SK-N-SH (cell line): ENCODE results near the gene THBS2. TPM values are rescaled to one million over a fixed set of nuclear protein-coding genes. Genes with fewer than 3 reads are reported as not detected.

Experiments
- CTCF ChIA-PET: fragments of 300-600, 350-600 bp; formaldehyde crosslinking; extraction: SDS; loops from one replicate; lab custom pipeline; 2021; lab: Yijun Ruan, JAX
- POLR2A ChIA-PET: fragments of 350-600 bp; sonication (Branson Sonifier 250); formaldehyde crosslinking; extraction: SDS; loops from one replicate; lab custom pipeline; 2020; ENCODE audit warnings: antibody characterized with exemption, inconsistent platforms; lab: Yijun Ruan, JAX
- DNase-seq: peaks from one replicate; pipeline ENCODE4 v3.0.0; 2012
- H2AFZ ChIP-seq: fragments of 200-600 bp; sonication (generic); 2 replicates; pipeline ENCODE4 v1.8.1; 2016; ENCODE audit warnings: antibody characterized with exemption, mild to moderate bottlenecking, low read depth
- H3F3A ChIP-seq: fragments of 200-600 bp; sonication (generic); replicated peaks from 2 replicates; pipeline ENCODE3; 2016; ENCODE audit warnings: antibody characterized with exemption, mild to moderate bottlenecking; ENCODE audit not compliant: insufficient read depth
- H3K27ac ChIP-seq, 2 experiments: fragments of 200-500 bp in 1 of 2; fragments of 200-600 bp in 1 of 2; sonication (Bioruptor generic) in 1 of 2; sonication (generic), shearing (Covaris generic) in 1 of 2; 2 replicates each; pipeline versions ENCODE4 v1.5.1 to v1.6.1; 2014 to 2016; ENCODE audit warnings: low read depth in 2 of 2, inconsistent platforms in 1 of 2, low read length in 1 of 2, mild to moderate bottlenecking in 1 of 2, mixed read lengths in 1 of 2
- H3K27me3 ChIP-seq: fragments of 200-600 bp; sonication (generic), shearing (Covaris generic); 2 replicates; pipeline ENCODE4 v1.6.1; 2016; ENCODE audit warnings: mixed run types; ENCODE audit not compliant: insufficient read depth
- H3K36me3 ChIP-seq, 2 experiments: fragments of 200-500 bp in 1 of 2; fragments of 200-600 bp in 1 of 2; sonication (Bioruptor generic) in 1 of 2; sonication (generic) in 1 of 2; replicated peaks in 1 of 2; 2 replicates each; pipeline versions ENCODE3 to v1.5.1; 2014 to 2016; ENCODE audit warnings: low read length in 1 of 2, mild to moderate bottlenecking in 1 of 2; ENCODE audit not compliant: insufficient read depth in 2 of 2, control insufficient read depth in 1 of 2
- H3K4me1 ChIP-seq, 2 experiments: fragments of 200-500 bp in 1 of 2; fragments of 200-600 bp in 1 of 2; sonication (Bioruptor generic) in 1 of 2; sonication (generic), shearing (Covaris generic) in 1 of 2; 2 replicates each; pipeline versions ENCODE4 v1.5.1 to v1.6.1; 2014 to 2016; ENCODE audit warnings: low read depth in 1 of 2, low read length in 1 of 2, mixed run types in 1 of 2; ENCODE audit not compliant: insufficient read depth in 2 of 2, control insufficient read depth in 1 of 2
- H3K4me2 ChIP-seq: fragments of 200-600 bp; sonication (generic), shearing (Covaris generic); 2 replicates; pipeline ENCODE4 v1.6.1; 2017; ENCODE audit warnings: mixed run types
- H3K4me3 ChIP-seq, 2 experiments: fragments of 200-500 bp in 1 of 2; fragments of 200-600 bp in 1 of 2; sonication (Bioruptor generic) in 1 of 2; sonication (generic), shearing (Covaris generic) in 1 of 2; 2 replicates each; pipeline versions ENCODE4 v1.5.1 to v1.8.1; 2014 to 2016; ENCODE audit warnings: low read depth in 2 of 2, inconsistent platforms in 1 of 2, low read length in 1 of 2, mild to moderate bottlenecking in 1 of 2, mixed read lengths in 1 of 2, moderate library complexity in 1 of 2
- H3K79me2 ChIP-seq: fragments of 200-600 bp; sonication (generic); 2 replicates; pipeline ENCODE4 v1.8.1; 2017; ENCODE audit warnings: mild to moderate bottlenecking; ENCODE audit not compliant: insufficient read depth
- H3K9ac ChIP-seq: fragments of 200-600 bp; sonication (generic); 2 replicates; pipeline ENCODE4 v1.6.1; 2017; ENCODE audit warnings: mixed run types
- H3K9me2 ChIP-seq: fragments of 200-600 bp; sonication (generic); 2 replicates; pipeline ENCODE4 v1.6.1; 2017; ENCODE audit warnings: mixed run types
- H3K9me3 ChIP-seq: fragments of 200-600 bp; sonication (generic); 2 replicates; pipeline ENCODE4 v1.6.1; 2017; ENCODE audit warnings: mixed run types, mild to moderate bottlenecking, moderate library complexity
- H4K20me1 ChIP-seq: fragments of 200-600 bp; sonication (generic); 2 replicates; pipeline ENCODE4 v1.6.1; 2017; ENCODE audit warnings: mild to moderate bottlenecking, mixed run types; ENCODE audit not compliant: insufficient read depth
- CHD2 ChIP-seq: fragments of 150-350 bp; IDR thresholded peaks from 2 replicates; pipeline ENCODE4 v1.6.1; 2018; ENCODE audit warnings: low read length; ENCODE audit not compliant: partially characterized antibody
- FOXM1 ChIP-seq: IDR thresholded peaks from 2 replicates; pipeline ENCODE4 v1.4.0; 2012; ENCODE audit warnings: low read depth, mild to moderate bottlenecking
- GATA2 ChIP-seq: sonication (generic); formaldehyde crosslinking; IDR thresholded peaks from 2 replicates; pipeline ENCODE4 v1.5.0; 2020; ENCODE audit warnings: mild to moderate bottlenecking, missing genetic modification reagents
- JUND ChIP-seq: IDR thresholded peaks from 2 replicates; pipeline ENCODE4 v1.4.0; 2012
- NRF1 ChIP-seq: IDR thresholded peaks from 2 replicates; pipeline ENCODE4 v1.6.1; 2012; ENCODE audit warnings: low read depth, mild to moderate bottlenecking, low read length
- RAD21 ChIP-seq: IDR thresholded peaks from 2 replicates; pipeline ENCODE4 v1.6.1; 2012; ENCODE audit warnings: mild to moderate bottlenecking, low read length
- RCOR1 ChIP-seq: fragments of 150-350 bp; IDR thresholded peaks from 2 replicates; pipeline ENCODE4 v1.6.1; 2017; ENCODE audit warnings: antibody characterized with exemption, low read length
- REST ChIP-seq: IDR thresholded peaks from 2 replicates; pipeline ENCODE4 v1.6.1; 2012; ENCODE audit warnings: mild to moderate bottlenecking, low read depth, low read length, moderate library complexity
- RFX5 ChIP-seq: IDR thresholded peaks from 2 replicates; pipeline ENCODE4 v1.6.1; 2012; ENCODE audit warnings: mild to moderate bottlenecking, improper control_type of control experiment, low read length
- SMC3 ChIP-seq: IDR thresholded peaks from 2 replicates; pipeline ENCODE4 v1.6.1; 2012; ENCODE audit warnings: low read depth, low read length, improper control_type of control experiment
- TAF1 ChIP-seq: IDR thresholded peaks from 2 replicates; pipeline ENCODE4 v1.6.1; 2012; ENCODE audit warnings: low read depth, mild to moderate bottlenecking, low read length, moderate library complexity, borderline replicate concordance
- WGBS: methylation state at CpG from one replicate; pipeline ENCODE4 v1.1.6; 2017; ENCODE audit warnings: low lambda C conversion rate; 5-methylcytosine and 5-hydroxymethylcytosine counted together
- polyA plus RNA-seq, 3 experiments: library from polyadenylated mRNA; depleted of rRNA; stranded (reverse); fragments of >200 nt; gene quantifications; 2 replicates each; pipeline ENCODE4 v1.2.3, GENCODE V29; 2012
- TF ChIP-seq, protein P1 (sequence below): IDR thresholded peaks from 2 replicates; pipeline ENCODE4; 2012
- TF ChIP-seq, protein P2 (sequence below): IDR thresholded peaks from 2 replicates; pipeline ENCODE4 v1.4.0; 2012; ENCODE audit warnings: low read depth, borderline replicate concordance

Gene THBS2
- polyA plus RNA-seq, 1 of the 3 experiments (the other 2 are of a cell fraction): 166 TPM

GRCh38 chr6:169240125-169240524 is 13.5 kb downstream of the THBS2 start (continued):
- TF ChIP-seq SMC3 (no peak), REST (no peak), TAF1 (no peak), NRF1 (no peak), RCOR1 (no peak)
- TF ChIP-seq, protein P1, sequence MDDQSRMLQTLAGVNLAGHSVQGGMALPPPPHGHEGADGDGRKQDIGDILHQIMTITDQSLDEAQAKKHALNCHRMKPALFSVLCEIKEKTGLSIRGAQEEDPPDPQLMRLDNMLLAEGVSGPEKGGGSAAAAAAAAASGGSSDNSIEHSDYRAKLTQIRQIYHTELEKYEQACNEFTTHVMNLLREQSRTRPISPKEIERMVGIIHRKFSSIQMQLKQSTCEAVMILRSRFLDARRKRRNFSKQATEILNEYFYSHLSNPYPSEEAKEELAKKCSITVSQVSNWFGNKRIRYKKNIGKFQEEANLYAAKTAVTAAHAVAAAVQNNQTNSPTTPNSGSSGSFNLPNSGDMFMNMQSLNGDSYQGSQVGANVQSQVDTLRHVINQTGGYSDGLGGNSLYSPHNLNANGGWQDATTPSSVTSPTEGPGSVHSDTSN: no peak

- no peak for DNase-seq
- H3K27ac ChIP-seq: no peak overlapping the region
- no peaks in the 10 kb centered on the region for H4K20me1 ChIP-seq
- H3K36me3 ChIP-seq: peaks cover 2 to 20% of the 10 kb centered on the region in 2 experiments
- TF ChIP-seq SMC3: no peak
- 78% methylated on average over 6 of the region's 7 CpGs for WGBS
- no peak overlapping the region for H3K4me3 ChIP-seq
- ChIA-PET POLR2A (interaction anchor here (0.6 kb wide), 1 partner anchor 137 kb away, joined by 3 read pairs; no protein-coding TSS in a partner anchor), CTCF (interaction anchor here (1.3 kb wide), 1 partner anchor 16 kb away, joined by 3 read pairs; no protein-coding TSS in a partner anchor)
- H3K79me2 ChIP-seq: 0 out of 2 replicates have a peak, but pooled peaks cover 8% of the 10 kb centered on the region
- no peaks in the 10 kb centered on the region for H3K9me3 ChIP-seq
- H3F3A ChIP-seq: no peaks in the 10 kb centered on the region
- H3K9me2 ChIP-seq: no peaks in the 10 kb centered on the region
- H3K9ac ChIP-seq: no peak overlapping the region
- no peak overlapping the region for H2AFZ ChIP-seq
- H3K4me1 ChIP-seq: no peaks in the 10 kb centered on the region
- no peak overlapping the region for H3K4me2 ChIP-seq
- no peaks in the 10 kb centered on the region for H3K27me3 ChIP-seq
These were observed 14.5 kb downstream of the THBS2 start for GRCh38 chr6:169239181-169239580.

DNA sequence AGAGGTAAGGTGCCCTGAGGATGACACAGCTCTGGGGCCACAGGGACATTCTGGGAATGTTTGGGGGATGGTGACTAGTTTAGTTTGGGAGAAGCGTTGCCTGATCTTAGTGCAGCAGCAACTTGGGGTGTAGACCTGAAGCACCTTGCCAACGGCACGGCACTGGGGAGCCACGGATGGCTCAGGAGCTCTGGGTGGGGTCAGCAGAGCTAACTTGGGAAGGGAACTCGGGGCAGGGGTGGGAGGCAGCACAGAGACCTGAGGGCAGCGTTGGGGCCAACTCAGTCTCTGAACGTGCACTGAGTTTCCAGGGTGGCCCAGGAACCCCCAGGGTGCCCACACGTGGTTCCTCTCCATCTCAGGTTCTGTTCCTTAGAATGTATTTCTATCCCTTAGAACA is 14.9 kb downstream of the THBS2 start:
- no peak overlapping the region for H3K27ac ChIP-seq
- ChIA-PET CTCF (interaction anchor here (1.3 kb wide), 1 partner anchor 16 kb away, joined by 3 read pairs; no protein-coding TSS in a partner anchor), POLR2A (no interaction called here)
- WGBS: 66% methylated on average over 4 of the region's 8 CpGs
- TF ChIP-seq, protein P2, sequence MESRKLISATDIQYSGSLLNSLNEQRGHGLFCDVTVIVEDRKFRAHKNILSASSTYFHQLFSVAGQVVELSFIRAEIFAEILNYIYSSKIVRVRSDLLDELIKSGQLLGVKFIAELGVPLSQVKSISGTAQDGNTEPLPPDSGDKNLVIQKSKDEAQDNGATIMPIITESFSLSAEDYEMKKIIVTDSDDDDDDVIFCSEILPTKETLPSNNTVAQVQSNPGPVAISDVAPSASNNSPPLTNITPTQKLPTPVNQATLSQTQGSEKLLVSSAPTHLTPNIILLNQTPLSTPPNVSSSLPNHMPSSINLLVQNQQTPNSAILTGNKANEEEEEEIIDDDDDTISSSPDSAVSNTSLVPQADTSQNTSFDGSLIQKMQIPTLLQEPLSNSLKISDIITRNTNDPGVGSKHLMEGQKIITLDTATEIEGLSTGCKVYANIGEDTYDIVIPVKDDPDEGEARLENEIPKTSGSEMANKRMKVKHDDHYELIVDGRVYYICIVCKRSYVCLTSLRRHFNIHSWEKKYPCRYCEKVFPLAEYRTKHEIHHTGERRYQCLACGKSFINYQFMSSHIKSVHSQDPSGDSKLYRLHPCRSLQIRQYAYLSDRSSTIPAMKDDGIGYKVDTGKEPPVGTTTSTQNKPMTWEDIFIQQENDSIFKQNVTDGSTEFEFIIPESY: no peak
- TF ChIP-seq NRF1 (no peak), FOXM1 (no peak), GATA2 (CRISPR knock-in tag) (no peak), CHD2 (no peak), JUND (no peak), RFX5 (no peak), RCOR1 (no peak), SMC3 (no peak), RAD21 (no peak)
- H2AFZ ChIP-seq: no peak overlapping the region
- DNase-seq: no peak
- H3K9me2 ChIP-seq: no peaks in the 10 kb centered on the region
- 0 out of 2 replicates have a peak, but pooled peaks cover 7% of the 10 kb centered on the region for H3K79me2 ChIP-seq
- peaks cover 2 to 19% of the 10 kb centered on the region in 2 experiments for H3K36me3 ChIP-seq
- H3K4me3 ChIP-seq: no peak overlapping the region
- H3K4me2 ChIP-seq: no peak overlapping the region
- H3K4me1 ChIP-seq: no peaks in the 10 kb centered on the region
- no peaks in the 10 kb centered on the region for H4K20me1 ChIP-seq
- peaks cover 3% of the 10 kb centered on the region for H3F3A ChIP-seq
- no peaks in the 10 kb centered on the region for H3K27me3 ChIP-seq
- H3K9ac ChIP-seq: no peak overlapping the region
- no peaks in the 10 kb centered on the region for H3K9me3 ChIP-seq
